ENCODE results near the gene ERVK3-1.

GRCh38 chr19:58335630-58336029 lies 30.5 kb downstream of the ERVK3-1 start:
- TF ChIP-seq POLR2A (IDR thresholded peaks at IDR 0.05; ENCODE audit: control extremely low read depth in 1 of 2, low read depth in 2 of 2, low read length in 2 of 2) (no peak), GABPA (IDR thresholded peaks at IDR 0.05; ENCODE audit: borderline replicate concordance, insufficient read depth, low read length) (no peak), CTCF (IDR thresholded peaks at IDR 0.05; ENCODE audit: control extremely low read depth in 1 of 3, insufficient read depth in 1 of 3, low read depth in 1 of 3, low read length in 3 of 3) (no peak), TAF7 (optimal IDR thresholded peaks at IDR 0.05; ENCODE audit: borderline replicate concordance, low read depth, low read length) (no peak), BRCA1 (IDR thresholded peaks at IDR 0.05; ENCODE audit: low read depth, low read length) (no peak)
